ENCODE results near the gene PHKG2.
A peak's percentile ranks its signal among the peaks of the same experiment; 100 is the strongest.
"Not testable (repeated sequence)": the region's sequence is repeated elsewhere in the genome, so short reads cannot be mapped to it uniquely, and the experiment has no call there.

PHKG2 gene, protein sequence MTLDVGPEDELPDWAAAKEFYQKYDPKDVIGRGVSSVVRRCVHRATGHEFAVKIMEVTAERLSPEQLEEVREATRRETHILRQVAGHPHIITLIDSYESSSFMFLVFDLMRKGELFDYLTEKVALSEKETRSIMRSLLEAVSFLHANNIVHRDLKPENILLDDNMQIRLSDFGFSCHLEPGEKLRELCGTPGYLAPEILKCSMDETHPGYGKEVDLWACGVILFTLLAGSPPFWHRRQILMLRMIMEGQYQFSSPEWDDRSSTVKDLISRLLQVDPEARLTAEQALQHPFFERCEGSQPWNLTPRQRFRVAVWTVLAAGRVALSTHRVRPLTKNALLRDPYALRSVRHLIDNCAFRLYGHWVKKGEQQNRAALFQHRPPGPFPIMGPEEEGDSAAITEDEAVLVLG

DNA sequence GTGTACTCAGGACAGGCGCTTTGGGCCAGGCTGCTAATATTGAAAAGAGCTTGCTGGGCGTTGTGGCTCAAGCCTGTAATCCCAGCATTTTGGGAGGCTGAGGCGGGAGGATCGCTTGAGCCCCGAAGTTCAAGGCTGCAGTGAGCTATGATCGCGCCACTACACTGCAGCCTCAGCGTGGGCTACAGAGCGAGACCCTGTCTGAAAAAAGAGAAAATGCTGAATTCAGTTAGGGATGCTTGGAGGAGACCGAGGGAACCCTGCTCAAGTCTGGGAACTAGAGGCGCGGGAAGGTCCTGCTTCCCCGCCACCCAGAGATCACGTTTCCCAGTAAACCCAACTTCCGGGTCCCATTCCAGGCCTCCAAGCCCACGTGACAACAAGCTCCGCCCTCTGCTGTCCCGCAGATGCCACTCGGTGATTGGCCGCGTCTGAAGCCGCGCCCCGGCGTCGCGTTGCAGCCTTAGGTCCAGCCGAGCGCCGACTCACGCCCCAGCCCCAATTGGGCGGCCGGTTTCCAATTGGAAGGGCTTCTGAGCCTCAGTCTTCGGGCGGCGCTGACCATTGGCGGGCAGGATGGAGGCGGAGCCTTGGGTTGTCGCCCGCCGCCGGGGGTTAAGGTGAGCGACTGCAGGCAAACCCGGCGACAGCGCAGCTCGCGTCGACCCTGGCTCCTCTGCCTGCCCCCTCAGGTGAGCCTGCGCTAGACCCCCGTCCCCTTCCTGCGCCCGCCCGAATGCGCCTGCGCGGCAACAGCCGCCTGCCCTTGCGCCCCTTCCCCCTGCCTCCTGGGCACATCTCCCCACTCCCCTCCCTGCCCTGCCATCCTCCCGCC, at the start of gene PHKG2:
TSS of gene PHKG2 (plus strand) at position 627 of the 835 bp plus-strand sequence. CDS start 396 bp downstream, outside the sequence.
- peak; percentile 87 for DNase-seq

DNA sequence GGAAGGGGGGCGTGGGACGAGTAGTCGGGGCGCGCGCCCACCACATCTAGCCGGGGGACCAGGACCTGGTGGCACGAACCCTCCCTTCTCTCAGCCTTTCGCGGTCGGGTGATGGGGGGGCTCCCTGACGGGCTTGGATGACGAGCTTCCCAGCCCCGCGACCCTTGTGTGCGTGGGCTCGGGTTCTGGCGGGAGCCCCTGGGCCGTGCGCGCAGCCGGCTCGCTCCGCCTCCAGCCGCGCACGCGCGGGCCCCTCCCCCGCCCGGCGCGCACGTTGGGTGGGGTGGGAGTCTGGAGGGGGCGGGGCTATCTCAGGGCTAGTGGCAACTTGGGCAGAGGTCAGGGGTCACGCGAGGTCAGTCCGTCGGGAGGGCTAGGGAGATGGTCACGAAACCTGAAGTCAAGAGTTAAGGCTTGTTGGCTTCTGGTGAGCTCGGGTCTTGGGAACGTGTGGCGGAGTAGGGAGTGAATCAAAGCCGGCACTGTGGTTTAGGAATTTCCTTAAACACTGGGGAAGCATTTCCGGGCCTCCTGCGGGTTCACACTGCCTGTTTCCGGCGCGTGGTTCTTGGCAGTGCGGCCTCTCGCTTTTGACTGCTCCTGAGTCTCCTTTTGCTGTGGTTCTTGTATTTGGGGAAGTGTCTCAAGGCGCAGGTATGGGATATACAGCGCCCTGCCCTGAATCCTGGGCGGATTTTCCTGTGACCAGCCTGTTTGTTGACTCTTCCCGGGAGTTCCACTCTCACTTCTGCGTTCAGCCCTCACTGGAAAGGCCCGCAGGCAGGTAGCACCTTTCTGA, 49.2 kb upstream of the PHKG2 start, which contains the start of gene SRCAP:
TSS of gene SRCAP (plus strand) at position 356 of the 799 bp plus-strand sequence. CDS start 1,654 bp downstream, outside the sequence.
- DNase-seq: peak; percentile 36

DNA sequence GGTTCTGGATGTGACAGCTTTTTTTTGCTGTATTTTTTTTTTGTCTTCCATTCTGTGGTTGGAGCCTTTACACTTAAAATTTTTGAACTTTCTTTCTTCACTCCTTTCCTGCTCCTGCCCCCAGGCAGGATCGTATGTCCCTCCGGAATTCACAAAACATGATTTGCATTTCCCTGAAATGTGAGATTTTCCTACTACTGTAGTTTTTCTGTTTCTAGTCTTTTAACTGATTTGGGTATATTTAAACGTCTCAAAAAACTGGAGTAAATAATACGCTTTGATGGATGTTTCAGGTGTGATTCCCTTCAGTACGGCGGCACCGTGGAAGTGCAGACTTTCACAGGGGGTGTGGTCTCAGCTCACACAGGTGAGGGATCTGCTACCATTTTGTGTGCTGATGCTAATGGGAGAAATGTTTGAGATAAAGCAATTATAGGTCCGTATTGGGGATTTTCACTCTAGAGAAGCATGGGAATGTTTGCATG, 48.6 kb upstream of the PHKG2 start:
- DNase-seq: no peak

DNA sequence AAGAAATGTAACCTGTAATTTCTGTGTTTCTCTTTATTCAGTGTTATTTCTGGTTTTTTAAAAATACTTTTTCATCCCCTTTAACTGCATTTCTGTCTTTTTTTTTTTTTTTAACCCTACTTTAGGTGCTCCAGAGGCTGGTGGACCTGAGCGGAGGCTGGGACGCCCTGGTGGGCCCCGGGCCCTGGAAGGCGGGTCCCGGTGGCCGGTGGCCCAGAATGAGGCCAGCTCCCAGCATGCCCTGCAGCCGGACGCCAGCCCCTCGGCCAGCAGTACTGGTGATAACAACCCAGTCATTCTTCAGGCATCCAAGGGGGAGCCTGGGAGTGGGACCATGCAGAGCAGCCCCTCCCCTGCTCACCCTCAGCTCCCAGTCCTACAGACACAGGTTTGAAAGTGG, 47.7 kb upstream of the PHKG2 start:
- no peak for DNase-seq

DNA sequence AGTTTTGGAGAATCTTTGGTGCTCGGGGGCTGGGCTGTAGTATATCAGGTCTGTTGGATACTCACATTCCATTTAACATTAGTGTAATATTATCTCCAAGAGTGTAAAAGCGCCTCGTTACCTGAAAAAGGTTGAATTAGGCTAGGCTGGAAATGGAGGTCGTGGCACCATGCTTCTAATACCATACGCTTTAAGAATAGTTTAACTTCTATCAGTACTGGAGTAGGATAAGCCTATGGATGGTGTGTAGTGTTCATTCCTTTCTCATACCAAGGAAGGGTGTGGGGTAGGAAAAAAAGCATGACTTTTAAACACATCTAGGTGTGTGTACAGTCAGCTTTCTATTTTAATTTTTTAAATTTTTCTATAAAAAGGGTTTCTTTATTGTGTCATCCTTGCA, 47.3 kb upstream of the PHKG2 start:
- DNase-seq: no peak

DNA sequence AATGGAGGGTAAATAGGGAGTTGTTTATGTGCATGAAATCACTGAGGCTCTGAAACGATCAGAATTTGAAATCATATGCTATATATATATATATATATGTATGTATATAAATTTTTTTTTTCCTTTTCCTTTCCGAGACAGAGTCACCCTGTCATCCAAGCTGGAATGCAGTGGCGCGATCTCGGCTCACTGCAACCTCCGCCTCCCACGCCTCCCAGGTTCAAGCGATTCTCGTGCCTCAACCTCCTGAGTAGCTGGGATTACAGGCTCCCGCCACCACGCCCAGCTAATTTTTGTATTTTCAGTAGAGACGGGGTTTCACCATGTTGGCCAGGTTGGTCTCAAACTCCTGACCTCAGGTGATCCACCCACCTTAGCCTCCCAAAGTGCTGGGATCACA, 45.2 kb upstream of the PHKG2 start:
- not testable (repeated sequence) for DNase-seq

DNA sequence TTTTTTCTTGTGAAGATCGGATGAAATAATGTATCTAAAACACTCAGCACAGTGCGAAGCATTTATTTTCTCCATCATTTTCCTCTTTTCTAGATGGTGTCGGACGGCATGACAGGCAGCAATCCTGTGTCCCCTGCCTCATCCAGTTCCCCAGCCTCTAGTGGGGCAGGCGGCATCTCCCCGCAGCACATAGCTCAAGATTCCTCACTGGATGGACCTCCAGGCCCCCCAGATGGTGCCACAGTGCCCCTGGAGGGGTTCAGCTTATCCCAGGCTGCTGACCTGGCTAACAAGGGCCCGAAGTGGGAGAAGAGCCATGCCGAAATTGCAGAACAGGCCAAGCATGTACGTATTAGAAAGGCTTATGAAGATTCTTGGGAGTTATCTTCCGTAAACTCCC, 44.3 kb upstream of the PHKG2 start:
- DNase-seq: no peak

DNA sequence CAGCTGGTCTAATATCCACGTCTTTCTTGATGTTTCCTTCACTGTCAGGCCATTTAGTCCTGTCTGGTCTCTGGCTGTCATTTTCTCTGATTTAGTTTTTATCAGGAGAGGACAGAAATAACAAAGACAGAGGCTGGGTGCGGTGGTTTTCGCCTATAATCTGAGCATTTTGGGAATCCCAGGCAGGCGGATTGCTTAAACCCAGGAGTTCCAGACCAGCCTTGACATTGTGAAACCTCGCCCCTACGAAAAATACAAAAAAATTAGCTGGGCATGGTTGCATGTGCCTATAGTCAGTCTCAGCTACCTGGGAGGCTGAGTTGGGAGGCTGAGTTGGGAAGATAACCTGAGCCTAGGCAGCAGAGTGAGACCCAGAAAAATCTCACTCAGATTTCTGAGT, 42.2 kb upstream of the PHKG2 start:
- DNase-seq: no peak

DNA sequence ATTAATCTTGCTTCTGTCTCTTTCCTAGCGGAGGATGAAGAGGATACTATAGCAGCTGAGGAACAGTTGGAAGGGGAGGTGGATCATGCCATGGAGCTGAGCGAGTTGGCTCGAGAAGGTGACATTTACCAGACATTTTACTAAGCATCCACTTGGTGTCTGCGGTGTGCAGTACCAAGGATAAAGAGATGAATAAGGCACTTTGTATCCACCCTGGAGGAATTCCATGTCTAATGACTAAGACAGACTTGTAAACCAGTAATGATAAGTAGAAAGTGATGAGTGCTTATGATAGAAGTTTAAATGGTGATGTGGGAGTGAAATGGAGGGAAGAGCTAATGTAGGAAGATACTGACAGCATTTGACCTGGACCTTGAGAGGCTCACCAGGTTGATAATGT, 37.3 kb upstream of the PHKG2 start:
- DNase-seq: no peak

DNA sequence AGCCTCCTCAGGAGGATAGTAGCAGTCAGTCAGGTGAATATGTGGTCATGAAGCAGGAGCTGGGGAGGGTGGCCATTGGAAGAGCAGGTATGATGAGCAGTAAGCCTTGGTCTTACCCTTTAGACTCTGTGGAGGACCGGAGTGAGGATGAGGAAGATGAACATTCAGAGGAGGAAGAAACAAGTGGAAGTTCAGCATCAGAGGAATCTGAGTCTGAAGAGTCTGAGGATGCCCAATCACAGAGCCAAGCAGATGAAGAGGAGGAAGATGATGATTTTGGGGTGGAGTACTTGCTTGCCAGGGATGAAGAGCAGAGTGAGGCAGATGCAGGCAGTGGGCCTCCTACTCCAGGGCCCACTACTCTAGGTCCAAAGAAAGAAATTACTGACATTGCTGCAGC, 36.5 kb upstream of the PHKG2 start:
- DNase-seq: no peak

DNA sequence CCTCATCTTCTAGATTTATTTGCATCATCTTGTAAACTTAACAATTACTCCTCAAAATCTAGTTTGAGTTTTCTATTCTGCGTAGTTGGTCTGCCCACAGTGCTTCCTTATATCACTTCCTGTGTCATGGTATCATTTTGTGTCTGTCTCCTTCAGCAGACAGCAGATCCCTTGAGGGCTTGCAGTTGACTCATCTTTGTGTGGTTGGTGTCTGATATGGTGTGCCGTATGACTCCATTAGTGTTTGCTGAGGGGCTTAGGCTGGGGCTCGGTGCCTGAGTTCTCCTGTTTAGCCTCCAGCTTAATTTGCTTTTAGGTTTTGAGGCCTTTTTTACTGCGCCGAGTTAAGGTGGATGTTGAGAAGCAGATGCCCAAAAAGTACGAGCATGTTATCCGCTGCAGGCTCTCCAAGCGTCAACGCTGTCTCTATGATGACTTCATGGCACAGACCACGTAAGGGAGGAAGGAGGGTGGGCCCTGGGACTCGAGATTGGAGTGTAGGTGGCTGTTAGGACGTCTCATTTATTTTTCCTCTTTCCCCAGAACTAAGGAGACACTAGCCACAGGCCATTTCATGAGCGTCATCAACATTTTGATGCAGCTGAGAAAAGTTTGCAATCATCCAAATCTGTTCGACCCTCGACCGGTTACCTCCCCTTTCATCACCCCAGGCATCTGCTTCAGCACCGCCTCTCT, 32.3 kb upstream of the PHKG2 start:
- DNase-seq: no peak

DNA sequence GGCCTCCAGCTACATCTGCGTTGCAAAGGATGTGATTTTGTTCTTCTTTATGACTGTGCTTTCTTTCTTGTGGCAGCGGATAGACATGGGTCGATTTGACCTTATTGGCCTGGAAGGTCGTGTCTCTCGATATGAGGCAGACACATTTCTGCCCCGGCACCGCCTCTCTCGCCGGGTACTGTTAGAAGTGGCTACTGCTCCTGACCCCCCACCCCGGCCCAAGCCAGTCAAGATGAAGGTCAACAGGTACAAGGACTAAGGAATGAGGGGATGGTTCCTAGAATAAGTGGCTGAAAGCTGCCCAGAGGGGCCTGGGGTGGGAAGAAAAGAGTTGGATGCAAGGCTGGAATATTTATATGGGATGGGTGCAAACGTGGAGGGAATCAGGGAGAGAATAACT, 28.1 kb upstream of the PHKG2 start:
- no peak for DNase-seq

DNA sequence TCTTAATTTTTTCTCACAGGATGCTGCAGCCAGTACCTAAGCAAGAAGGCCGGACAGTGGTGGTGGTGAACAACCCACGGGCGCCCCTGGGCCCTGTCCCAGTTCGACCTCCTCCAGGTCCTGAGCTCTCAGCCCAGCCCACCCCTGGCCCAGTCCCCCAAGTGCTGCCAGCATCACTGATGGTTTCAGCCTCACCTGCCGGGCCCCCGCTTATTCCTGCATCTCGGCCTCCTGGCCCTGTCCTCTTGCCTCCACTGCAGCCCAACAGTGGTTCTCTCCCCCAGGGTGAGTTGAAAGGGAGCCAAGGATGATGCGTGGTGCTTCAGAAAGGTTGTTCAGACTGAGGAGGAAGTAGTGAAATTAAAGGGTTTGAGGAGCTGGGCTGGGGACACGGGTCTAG, 27.5 kb upstream of the PHKG2 start:
- DNase-seq: no peak

DNA sequence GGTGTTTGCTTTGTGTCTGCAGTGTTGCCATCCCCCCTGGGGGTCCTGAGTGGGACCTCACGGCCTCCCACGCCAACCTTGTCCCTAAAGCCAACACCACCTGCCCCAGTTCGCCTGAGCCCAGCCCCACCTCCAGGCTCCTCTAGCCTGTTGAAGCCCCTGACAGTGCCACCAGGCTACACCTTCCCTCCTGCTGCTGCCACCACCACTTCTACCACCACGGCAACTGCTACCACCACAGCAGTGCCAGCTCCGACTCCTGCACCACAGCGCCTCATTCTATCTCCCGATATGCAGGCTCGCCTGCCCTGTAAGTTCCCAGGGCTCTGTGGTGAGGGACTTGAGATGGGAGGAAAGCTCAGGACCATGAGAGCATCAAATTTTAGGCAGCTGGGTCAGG, 27.1 kb upstream of the PHKG2 start:
- DNase-seq: no peak

DNA sequence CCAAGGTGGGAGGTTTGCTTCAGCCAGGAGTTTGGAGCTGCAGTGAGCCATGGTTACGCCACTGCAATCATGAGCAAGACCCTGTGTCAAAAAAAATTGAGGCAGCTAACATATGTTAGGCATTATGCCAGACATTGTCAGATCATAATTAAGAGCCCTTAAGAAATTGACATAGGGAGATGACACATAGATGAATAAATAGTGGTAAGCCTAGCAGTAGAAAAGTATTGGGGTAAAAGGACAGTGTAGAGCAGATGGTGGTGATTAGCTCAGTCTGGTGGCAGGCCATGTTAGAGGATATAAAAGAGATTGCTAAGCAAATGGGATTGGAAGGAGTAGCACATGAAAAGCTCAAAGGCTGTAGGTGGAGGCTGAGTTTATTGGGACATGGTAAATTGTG, 26.6 kb upstream of the PHKG2 start:
- no peak for DNase-seq

DNA sequence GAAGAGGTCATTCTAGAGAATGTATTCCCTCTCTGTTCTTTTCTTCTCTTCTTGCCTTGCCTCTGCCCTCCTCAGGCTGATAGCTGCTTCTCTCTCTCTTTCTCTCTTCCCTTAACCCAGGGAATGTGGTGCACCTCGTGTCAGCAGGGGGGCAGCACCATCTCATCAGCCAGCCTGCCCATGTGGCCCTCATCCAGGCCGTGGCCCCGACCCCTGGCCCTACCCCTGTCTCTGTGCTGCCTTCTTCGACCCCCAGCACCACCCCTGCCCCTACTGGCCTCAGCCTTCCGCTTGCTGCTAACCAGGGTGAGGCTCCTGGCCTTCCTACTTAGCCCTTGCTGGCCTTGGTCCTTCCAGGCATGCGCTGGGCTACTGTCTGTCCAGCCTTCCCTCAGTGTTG, 25.8 kb upstream of the PHKG2 start:
- DNase-seq: no peak

DNA sequence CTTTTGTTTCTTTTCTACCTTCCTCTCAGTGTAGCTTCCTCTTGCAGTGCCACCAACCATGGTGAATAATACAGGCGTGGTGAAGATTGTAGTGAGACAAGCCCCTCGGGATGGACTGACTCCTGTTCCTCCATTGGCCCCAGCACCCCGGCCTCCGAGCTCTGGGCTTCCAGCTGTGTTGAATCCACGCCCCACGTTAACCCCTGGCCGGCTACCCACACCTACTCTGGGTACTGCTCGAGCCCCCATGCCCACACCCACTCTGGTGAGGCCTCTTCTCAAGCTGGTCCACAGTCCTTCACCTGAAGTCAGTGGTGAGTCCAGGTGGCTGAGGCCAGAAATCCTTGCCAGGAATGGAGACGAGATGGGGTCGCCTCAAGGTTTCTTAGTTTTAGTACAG, 25.3 kb upstream of the PHKG2 start:
- no peak for DNase-seq

DNA sequence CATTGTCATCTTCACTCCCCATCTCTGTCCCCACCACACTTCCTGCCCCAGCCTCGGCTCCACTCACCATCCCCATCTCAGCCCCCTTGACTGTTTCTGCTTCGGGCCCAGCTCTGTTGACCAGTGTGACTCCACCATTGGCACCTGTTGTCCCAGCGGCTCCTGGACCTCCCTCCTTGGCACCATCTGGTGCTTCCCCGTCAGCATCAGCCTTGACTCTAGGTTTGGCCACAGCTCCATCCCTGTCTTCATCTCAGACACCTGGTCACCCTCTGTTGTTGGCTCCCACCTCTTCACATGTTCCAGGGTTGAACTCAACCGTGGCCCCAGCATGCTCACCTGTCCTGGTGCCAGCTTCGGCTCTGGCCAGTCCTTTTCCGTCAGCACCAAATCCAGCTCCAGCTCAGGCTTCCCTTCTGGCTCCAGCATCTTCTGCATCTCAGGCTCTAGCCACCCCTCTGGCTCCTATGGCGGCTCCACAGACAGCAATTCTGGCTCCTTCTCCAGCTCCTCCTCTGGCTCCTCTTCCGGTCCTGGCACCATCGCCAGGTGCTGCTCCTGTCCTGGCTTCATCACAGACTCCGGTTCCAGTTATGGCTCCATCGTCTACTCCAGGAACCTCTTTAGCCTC, 24.4 kb upstream of the PHKG2 start:
- DNase-seq: no peak

DNA sequence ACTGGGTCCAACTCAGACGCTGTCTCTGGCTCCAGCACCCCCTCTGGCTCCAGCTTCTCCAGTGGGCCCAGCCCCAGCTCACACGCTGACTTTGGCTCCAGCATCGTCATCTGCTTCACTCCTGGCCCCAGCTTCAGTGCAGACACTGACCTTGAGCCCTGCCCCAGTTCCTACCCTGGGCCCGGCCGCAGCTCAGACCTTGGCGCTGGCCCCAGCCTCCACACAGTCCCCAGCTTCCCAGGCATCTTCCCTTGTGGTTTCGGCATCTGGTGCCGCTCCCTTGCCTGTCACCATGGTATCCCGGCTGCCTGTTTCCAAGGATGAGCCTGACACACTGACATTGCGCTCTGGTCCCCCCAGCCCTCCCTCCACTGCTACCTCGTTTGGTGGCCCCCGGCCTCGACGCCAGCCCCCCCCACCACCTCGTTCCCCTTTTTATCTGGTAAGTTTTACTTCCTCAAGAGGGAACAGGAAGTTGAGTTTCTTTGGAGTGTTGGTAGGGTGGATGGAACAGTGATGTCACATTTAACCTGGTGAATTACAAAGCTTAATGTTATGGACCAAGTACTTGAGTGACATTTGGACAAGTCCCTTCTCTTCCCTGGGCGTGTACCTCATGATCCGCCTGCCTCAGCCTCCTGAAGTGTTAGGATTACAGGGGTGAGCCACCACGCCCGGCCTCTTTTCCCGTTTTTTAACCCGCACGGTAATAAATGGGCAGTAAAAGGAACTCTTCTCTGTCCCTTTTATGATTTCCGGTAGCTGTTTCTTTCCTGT, 23.4 kb upstream of the PHKG2 start:
- no peak for DNase-seq

DNA sequence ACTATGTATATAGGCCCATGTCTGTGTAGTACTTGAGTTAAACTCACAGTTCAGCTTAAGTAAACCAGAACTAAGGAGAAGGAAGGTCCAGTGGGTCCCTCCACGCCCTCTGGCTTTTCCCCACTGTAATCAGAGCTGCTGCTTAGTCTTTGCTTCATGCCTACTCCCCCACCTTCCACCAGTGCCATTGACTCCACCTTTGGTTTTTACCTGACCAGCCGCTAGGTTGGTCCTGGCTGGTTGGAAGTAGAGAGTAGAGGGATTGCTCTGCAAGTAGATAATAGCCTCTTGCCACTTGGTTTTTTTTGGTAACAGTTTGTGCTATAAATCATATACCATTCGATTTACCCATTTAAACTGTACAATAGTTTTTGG, 22.8 kb upstream of the PHKG2 start:
- no peak for DNase-seq

DNA sequence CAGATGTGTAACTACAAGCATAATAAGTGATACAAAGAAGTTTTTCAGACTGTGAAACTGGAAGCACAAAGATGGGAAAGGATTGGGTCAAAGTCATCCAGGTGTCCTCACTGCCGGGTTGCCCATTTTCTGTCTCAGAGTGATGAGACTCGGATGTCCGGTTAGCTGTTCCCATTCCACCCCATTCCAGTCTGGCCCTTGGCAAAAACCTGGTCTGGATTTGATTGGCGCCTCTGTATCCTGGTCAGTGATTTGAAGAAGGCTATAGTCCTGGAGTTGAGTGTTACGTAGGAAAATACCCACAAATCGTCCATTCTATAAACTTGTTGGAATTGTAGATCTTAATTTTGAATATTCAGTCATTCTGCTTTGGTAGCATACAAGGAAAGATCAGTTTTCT, 19.9 kb upstream of the PHKG2 start:
- no peak for DNase-seq
